Esophagus muscularis mucosa (tissue), 4 donors: ENCODE results near the gene PACRG.

Experiments
- CTCF ChIP-seq, 3 experiments: fragments of 200-600 bp in 2 of 3; fragments of 450-650 bp in 1 of 3; sonication (generic) in 2 of 3; IDR thresholded peaks; one replicate each; pipeline ENCODE4 v1.5.1; 2017 to 2019; ENCODE audit warnings: antibody characterized with exemption in 3 of 3, mild to moderate bottlenecking in 2 of 3, moderate library complexity in 1 of 3
- EP300 ChIP-seq: sonication (generic); formaldehyde crosslinking; IDR thresholded peaks from one replicate; pipeline ENCODE4 v1.6.1; 2017; ENCODE audit warnings: antibody characterized with exemption
- POLR2A ChIP-seq: fragments of 450-650 bp; IDR thresholded peaks from one replicate; pipeline ENCODE4 v1.6.1; 2017; ENCODE audit warnings: antibody characterized with exemption, moderate library complexity, mild to moderate bottlenecking, low read depth

DNA sequence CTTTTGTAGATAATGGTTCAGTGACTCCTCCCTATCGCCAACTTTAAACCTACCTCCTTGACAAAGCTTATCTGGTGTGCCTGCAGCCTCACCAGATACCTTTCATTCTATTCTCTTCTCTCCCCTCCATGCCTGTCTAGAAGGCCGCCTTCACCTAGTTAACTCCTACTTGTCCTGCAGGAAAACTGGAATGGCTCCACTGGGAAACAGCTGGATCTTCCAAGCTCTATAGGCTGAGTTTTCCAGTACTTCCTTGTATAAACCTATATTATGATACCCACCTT is 6.4 kb upstream of the PACRG start:
- TF ChIP-seq CTCF (IDR thresholded peaks at IDR 0.05) (no peak), EP300 (no peak), POLR2A (no peak)
